ENCODE results near the gene SRA1. TPM values are rescaled to one million over a fixed set of nuclear protein-coding genes. Genes with fewer than 3 reads are reported as not detected.
A peak's percentile ranks its signal among the peaks of the same experiment; 100 is the strongest.

SRA1 gene
- total and polyA plus RNA-seq, 9 of the 15 experiments (the other 6 are each of a cell fraction or from before 2014, with no cell fraction given): 24.1 to 47.4 (median 41.3) TPM

GRCh38 chr5:140560227-140560626, 3.0 kb upstream of the SRA1 start:
- intact Hi-C loops (cut with micrococcal nuclease): no loop called here
- Histone ChIP-seq H2AFZ (ENCODE audit: low read depth, low read length) (no peak overlapping the region), H3K36me3 (ENCODE audit: control insufficient read depth, insufficient read depth, low read length) (peaks cover 16% of the 10 kb centered on the region; the same call in 2 of the 3 replicates), H3K4me2 (ENCODE audit: insufficient read depth, low read length) (no peak overlapping the region), H3K27ac (ENCODE audit: extremely low read depth, low read depth, low read length) (no peak overlapping the region), H3K4me1 (replicated peaks in 1 of 2; ENCODE audit: control insufficient read depth in 2 of 2, insufficient read depth in 2 of 2, low read length in 2 of 2) (peaks cover 17 to 29% of the 10 kb centered on the region in 2 experiments), H3K9ac (ENCODE audit: insufficient read depth in 1 of 2, low read depth in 2 of 2, low read length in 2 of 2) (0 out of 4 replicates have a peak overlapping the region, but pooled peaks of 1 of the 2 experiments have one; percentile 21), H3K27me3 (ENCODE audit: control insufficient read depth in 2 of 2, insufficient read depth in 2 of 2, low read length in 2 of 2) (no peaks in the 10 kb centered on the region), H4K20me1 (replicated peaks; ENCODE audit: control insufficient read depth, insufficient read depth, low read length) (no peaks in the 10 kb centered on the region), H3K9me1 (ENCODE audit: control insufficient read depth, insufficient read depth, low read length) (no peaks in the 10 kb centered on the region), H3K79me2 (ENCODE audit: control insufficient read depth, insufficient read depth, low read length) (peaks cover 38% of the 10 kb centered on the region), H3K9me3 (replicated peaks; ENCODE audit: control insufficient read depth, insufficient read depth, low read depth, low read length) (no peaks in the 10 kb centered on the region), H3K4me3 (no peak overlapping the region)
- DNase-seq (ENCODE audit: extremely low read depth in 1 of 4, low spot score in 3 of 4) (no peak), FAIRE-seq (no peak), ATAC-seq (no peak)
- CTCF ChIA-PET (ENCODE audit: low intra/inter-chr PET ratio): no interaction called here
- 93% methylated on average over 8 of the region's 10 CpGs for WGBS (ENCODE audit: insufficient coverage, low coverage, missing lambda C conversion rate)
- BruUV-seq (replicated peaks): no TSS peak
- TF ChIP-seq THRA (IDR thresholded peaks at IDR 0.05): no peak
- TF ChIP-seq RBFOX2 (IDR thresholded peaks at IDR 0.05; ENCODE audit: low read depth, low read length): 0 out of 2 replicates have a peak, but pooled peaks have one; percentile 35
- in situ Hi-C loops (cut with MboI): loop anchor here (5.0 kb wide), 1 partner anchor 157 kb away; no protein-coding TSS in a partner anchor
- POLR2A ChIA-PET: interaction anchor here (0.5 to 6.8 kb wide), 4 partner anchors 12 to 347 kb away, joined by 3 to 46 read pairs (median 4); partner anchors contain the start of genes EIF4EBP3, IK and NDUFA2

- H3K79me2 ChIP-seq (ENCODE audit: control insufficient read depth, insufficient read depth, low read length): peaks cover 43% of the 10 kb centered on the region
- CTCF ChIA-PET (ENCODE audit: low intra/inter-chr PET ratio): no interaction called here
- peak overlapping the region in 1 of 2 experiments; percentile 61; a peak in 2 of 4 replicates for H3K9ac ChIP-seq (ENCODE audit: insufficient read depth in 1 of 2, low read depth in 2 of 2, low read length in 2 of 2)
- no TSS peak for BruUV-seq (replicated peaks)
- H3K27me3 ChIP-seq (ENCODE audit: control insufficient read depth in 2 of 2, insufficient read depth in 2 of 2, low read length in 2 of 2): no peaks in the 10 kb centered on the region
- no peak overlapping the region for H3K4me2 ChIP-seq (ENCODE audit: insufficient read depth, low read length)
- ATAC-seq (no peak), FAIRE-seq (no peak), DNase-seq (ENCODE audit: extremely low read depth in 1 of 4, low spot score in 3 of 4) (no peak)
- 0 out of 2 replicates have a peak, but pooled peaks cover 5% of the 10 kb centered on the region for H4K20me1 ChIP-seq (replicated peaks; ENCODE audit: control insufficient read depth, insufficient read depth, low read length)
- TF ChIP-seq BRF2 (IDR thresholded peaks at IDR 0.05; ENCODE audit: borderline replicate concordance, insufficient read depth, insufficient read length) (no peak), GTF2A2 (tag; IDR thresholded peaks at IDR 0.05) (no peak), SIN3B (IDR thresholded peaks at IDR 0.05; ENCODE audit: low read depth) (no peak), EWSR1 (IDR thresholded peaks at IDR 0.05; ENCODE audit: borderline replicate concordance, low read depth, partially characterized antibody) (no peak), NUFIP1 (IDR thresholded peaks at IDR 0.05; ENCODE audit: partially characterized antibody) (no peak), SMAD1 (IDR thresholded peaks at IDR 0.05; ENCODE audit: low read depth, low read length, partially characterized antibody) (no peak), ATF3 (IDR thresholded peaks at IDR 0.05) (no peak), ATF3 (CRISPR knock-in tag; conservative IDR thresholded peaks at IDR 0.05) (no peak), GATA2 (CRISPR knock-in tag; IDR thresholded peaks at IDR 0.05) (no peak)
- no peaks in the 10 kb centered on the region for H3K9me3 ChIP-seq (replicated peaks; ENCODE audit: control insufficient read depth, insufficient read depth, low read depth, low read length)
- POLR2A ChIA-PET: interaction anchor here (1.6 to 4.2 kb wide), 2 partner anchors 10 kb away, joined by 10 to 56 read pairs; partner anchors contain the start of gene EIF4EBP3
- no peaks in the 10 kb centered on the region for H3K9me1 ChIP-seq (ENCODE audit: control insufficient read depth, insufficient read depth, low read length)
- H3K4me3 ChIP-seq: no peak overlapping the region
- 77% methylated on average over 5 of the region's 9 CpGs for WGBS (ENCODE audit: insufficient coverage, low coverage, missing lambda C conversion rate)
- H3K27ac ChIP-seq (ENCODE audit: extremely low read depth, low read depth, low read length): no peak overlapping the region
- H3K36me3 ChIP-seq (ENCODE audit: control insufficient read depth, insufficient read depth, low read length): peaks cover 24% of the 10 kb centered on the region; the same call in 2 of the 3 replicates
- H2AFZ ChIP-seq (ENCODE audit: low read depth, low read length): no peak overlapping the region
- intact Hi-C loops (cut with micrococcal nuclease) (loop anchor here (5.0 to 10.0 kb wide), 4 partner anchors 156 to 384 kb away; partner anchors contain the start of genes ANKHD1 and CYSTM1), in situ Hi-C loops (cut with MboI) (no loop called here)
- H3K4me1 ChIP-seq (replicated peaks in 1 of 2; ENCODE audit: control insufficient read depth in 2 of 2, insufficient read depth in 2 of 2, low read length in 2 of 2): peaks cover 27 to 31% of the 10 kb centered on the region in 2 experiments
These were observed 1.3 kb upstream of the SRA1 start for GRCh38 chr5:140558542-140558941.
